GM19193 (cell line): Measurements from ENCODE around the gene LRRC10B.

ENCODE experiments used
- POLR2A ChIP-seq: IDR thresholded peaks from 4 replicates; pipeline ENCODE4 v1.6.1; 2011; ENCODE audit not compliant: insufficient read depth, insufficient read length; ENCODE audit errors: extremely low read depth

The LRRC10B gene

GRCh38 chr11:61482513-61482912 lies 26.0 kb upstream of the LRRC10B start:
- no peak for TF ChIP-seq POLR2A

DNA sequence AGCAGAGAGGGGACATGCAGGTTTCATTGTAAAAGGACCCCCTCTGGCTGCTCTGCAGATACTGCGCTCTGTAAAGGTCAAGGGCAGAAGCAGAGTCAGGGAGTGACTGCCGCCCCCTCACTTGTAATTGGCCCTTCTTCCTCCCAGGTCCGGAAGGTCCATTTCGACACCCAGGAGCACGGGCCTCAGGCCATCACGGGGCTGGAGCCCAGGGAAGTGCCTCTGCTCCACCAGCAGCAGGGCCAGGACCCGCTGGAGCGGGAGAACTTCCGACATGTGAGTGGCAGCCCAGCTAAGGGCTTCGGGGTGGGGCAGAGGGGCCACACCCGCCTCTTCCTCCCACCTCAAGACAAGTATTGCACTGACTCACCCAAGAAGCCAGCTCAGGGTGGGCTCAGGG lies 24.0 kb upstream of the LRRC10B start:
- TF ChIP-seq POLR2A: no peak

DNA sequence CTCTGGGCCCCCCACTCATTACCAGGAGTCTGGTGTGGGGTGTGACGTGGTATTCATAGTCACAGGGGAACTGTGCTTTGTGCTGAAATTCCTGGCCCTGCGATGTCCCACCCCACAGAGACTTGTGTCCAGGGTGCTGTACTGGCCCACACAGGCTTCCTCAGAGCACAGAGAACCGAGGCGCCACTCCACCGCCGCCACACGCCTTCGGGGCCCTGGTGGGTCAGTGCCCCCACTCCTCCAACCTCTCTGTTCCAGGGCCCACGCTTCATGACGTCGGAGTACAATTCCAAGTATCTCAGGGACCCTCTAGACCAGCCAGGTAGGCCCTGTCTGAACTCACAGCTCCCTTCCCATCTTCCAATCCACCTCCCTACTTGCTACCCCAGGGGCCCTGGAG lies 23.5 kb upstream of the LRRC10B start:
- TF ChIP-seq POLR2A: no peak

DNA sequence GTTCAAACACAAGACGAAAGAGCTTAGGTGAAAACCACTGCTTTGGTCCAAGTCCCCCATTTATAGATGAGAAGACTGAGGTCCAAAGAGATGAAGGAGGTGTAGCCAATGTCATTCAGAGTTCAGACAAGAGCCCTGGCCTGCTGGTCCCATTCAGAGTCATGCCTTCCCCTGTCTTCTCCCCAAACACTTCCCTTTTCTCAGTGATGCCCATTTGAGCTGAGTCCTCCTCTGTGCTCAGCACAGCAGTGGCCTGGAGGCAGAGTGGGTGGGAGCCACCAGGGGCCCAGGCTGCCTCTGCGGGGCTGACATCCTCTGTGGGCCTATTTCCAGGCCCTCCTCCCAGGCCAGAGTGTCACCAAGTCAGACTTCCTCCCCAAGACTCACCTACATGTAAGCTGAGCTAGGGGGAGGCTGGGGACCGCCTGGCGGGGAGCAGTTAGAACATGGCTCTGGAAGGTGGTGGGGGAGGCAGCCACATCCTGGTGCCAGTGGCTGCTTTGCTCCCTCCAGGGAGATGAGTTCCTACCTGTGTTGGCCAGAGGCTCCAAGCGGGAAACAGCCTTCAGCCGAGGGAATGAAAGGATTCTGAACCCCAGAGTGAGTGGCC lies 22.4 kb upstream of the LRRC10B start:
- TF ChIP-seq POLR2A: no peak

- no peak for TF ChIP-seq POLR2A
These were observed 21.8 kb upstream of the LRRC10B start for GRCh38 chr11:61486779-61487178.

- no peak for TF ChIP-seq POLR2A
These were observed 21.1 kb upstream of the LRRC10B start for GRCh38 chr11:61487342-61488025.

GRCh38 chr11:61488651-61489291 lies 19.8 kb upstream of the LRRC10B start:
- TF ChIP-seq POLR2A: no peak

GRCh38 chr11:61489833-61490721 lies 18.5 kb upstream of the LRRC10B start:
- TF ChIP-seq POLR2A: no peak

DNA sequence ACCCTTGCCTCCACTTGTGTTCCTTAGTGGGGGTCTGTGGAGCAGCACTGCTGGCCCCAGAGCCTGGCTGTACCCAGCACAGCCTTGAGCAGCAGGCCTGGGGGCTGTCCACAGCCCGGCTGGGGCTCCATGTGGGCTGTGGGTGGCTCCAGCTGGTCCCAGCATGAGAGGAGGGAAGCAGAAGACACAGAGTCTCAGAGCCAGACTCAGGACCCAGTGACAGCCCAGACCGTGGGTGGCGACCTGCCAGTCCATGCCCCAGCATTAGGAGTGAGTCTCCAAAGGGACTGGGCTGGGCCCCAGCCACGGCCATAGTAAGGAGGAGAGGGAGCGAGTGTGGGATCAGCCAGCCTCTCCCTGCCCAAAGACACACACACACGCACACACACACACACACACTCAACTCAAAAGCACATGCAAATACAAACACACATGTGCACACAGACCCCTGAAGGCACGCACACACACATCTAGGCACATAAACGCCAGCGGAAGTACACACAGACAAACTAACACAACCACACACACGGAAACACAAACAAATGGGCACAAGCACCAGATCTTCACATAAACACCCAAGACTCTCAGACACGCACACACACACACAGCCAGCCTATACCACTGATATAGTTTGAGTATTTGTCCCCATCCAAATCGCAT lies 16.7 kb upstream of the LRRC10B start:
- no peak for TF ChIP-seq POLR2A

- TF ChIP-seq POLR2A: no peak
These were observed 14.1 kb upstream of the LRRC10B start for GRCh38 chr11:61494381-61494961.

DNA sequence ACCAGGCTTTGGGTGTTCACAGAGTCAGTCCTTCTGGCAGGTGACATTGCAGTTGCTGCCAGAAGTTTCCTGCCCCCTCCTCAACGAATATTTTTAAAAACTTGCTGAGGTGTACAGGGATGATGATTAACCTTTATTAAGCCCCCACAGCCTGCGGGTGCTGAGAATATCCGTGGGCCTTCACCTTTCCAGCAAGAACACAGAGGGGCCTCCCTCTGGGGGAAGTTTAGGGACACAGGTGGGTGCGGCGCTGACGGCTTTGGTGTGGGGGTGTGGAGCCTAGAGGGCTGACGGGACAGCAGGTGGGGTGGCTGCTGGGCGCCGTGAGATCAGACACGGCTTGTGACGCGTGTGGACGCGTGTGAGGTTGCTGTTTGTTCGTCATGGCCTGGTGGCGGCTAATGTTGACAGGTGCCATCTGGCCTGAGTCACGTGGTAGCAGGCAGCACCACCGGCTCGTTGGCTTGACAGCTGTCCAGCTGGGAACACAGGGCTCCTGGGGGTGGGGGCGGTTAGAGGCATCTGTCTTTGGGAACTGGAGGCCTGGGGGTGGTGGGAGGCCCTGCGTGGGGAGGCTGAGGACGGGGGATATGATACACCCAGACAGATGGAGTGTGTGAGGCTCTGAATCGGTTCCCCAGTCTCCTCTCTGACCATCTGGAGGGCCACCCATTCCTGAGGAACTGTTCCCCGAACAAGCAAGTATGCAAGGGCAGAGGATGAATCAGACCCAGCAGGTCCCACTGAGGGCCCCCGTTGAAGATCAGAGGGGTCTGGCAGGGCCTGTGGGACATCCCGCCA lies 12.5 kb upstream of the LRRC10B start:
- TF ChIP-seq POLR2A: no peak

GRCh38 chr11:61496602-61497400 lies 11.7 kb upstream of the LRRC10B start:
- TF ChIP-seq POLR2A: no peak

DNA sequence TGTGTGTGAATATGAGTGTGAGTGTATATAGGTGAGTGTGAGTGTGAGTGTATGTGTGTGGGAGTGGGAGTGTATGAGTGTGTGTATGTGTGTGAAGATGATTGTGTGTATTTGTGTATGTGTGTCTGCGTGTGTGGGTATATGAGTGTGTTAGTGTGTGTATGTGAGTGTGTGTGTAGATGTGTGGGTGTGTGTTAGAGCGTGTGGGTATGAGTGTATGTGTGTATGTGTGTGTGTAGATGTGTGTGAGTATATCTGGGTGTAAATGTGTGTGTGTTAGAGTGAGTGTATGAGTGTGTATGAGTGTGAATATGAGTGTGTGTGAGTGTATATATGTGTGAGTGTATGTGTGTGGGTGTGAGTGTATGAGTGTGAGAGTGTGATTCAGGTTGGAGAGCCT lies 11.1 kb upstream of the LRRC10B start:
- no peak for TF ChIP-seq POLR2A

DNA sequence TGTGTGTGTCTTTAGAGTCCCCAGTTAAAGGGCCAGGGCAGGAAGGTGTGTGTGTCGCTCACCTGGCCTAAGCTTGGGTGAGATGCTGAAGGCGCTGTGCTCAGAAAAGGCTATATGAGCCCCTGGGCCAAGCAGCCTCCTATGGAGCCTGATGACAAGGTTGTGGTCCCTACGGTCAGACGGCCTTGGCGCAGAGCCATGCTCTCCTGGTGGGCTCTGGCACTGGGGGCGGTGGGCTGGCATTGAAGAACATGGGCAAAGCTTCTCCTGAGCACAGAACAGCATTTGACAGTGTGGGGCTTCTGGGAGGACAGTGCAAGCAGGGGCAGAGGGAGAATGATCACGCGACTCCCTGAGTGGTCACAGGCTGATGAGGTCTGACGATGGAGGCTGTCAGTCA lies 10.7 kb upstream of the LRRC10B start:
- TF ChIP-seq POLR2A: no peak
